MM.1S (cell line): Measurements from ENCODE around the gene SHISA6.

ENCODE experiments used
- DNase-seq: peaks from one replicate; pipeline ENCODE4 v3.0.0-alpha.2; 2015
- H2AFZ ChIP-seq: fragments of 300-600 bp; sonication (generic); 2 replicates; pipeline ENCODE4 v1.6.0; 2016; ENCODE audit warnings: antibody characterized with exemption, low read length
- H3F3A ChIP-seq: fragments of 300-600 bp; sonication (generic); 2 replicates; pipeline ENCODE4 v1.6.1; 2016; ENCODE audit warnings: mild to moderate bottlenecking, antibody characterized with exemption, low read length, moderate library complexity, mixed read lengths; ENCODE audit not compliant: insufficient read depth
- H3K27ac ChIP-seq: fragments of 300-600 bp; sonication (generic); 2 replicates; pipeline ENCODE4 v1.5.1; 2016; ENCODE audit warnings: mild to moderate bottlenecking, low read length
- H3K27me3 ChIP-seq: fragments of 300-600 bp; sonication (generic); replicated peaks from 2 replicates; pipeline ENCODE4 v1.6.0; 2016; ENCODE audit warnings: low read length; ENCODE audit not compliant: insufficient read depth
- H3K36me3 ChIP-seq: fragments of 300-600 bp; sonication (generic); replicated peaks from 2 replicates; pipeline ENCODE4 v1.6.1; 2016; ENCODE audit warnings: mild to moderate bottlenecking, low read length, mixed read lengths; ENCODE audit not compliant: insufficient read depth
- H3K4me1 ChIP-seq: fragments of 300-600 bp; sonication (generic); 2 replicates; pipeline ENCODE4 v1.6.1; 2016; ENCODE audit warnings: low read length, mixed read lengths
- H3K4me2 ChIP-seq: fragments of 300-600 bp; sonication (generic); 2 replicates; pipeline ENCODE4 v1.6.0; 2016; ENCODE audit warnings: low read depth, low read length
- H3K4me3 ChIP-seq: fragments of 300-600 bp; sonication (generic); 2 replicates; pipeline ENCODE4 v1.5.1; 2016; ENCODE audit warnings: low read length, mixed read lengths
- H3K79me2 ChIP-seq: fragments of 300-600 bp; sonication (generic); 2 replicates; pipeline ENCODE4 v1.6.1; 2016; ENCODE audit warnings: mixed run types, low read length, mixed read lengths
- H3K9ac ChIP-seq: fragments of 300-600 bp; sonication (generic); 2 replicates; pipeline ENCODE4 v1.6.1; 2016; ENCODE audit warnings: low read length, mixed read lengths
- H3K9me2 ChIP-seq: fragments of 300-600 bp; sonication (generic); replicated peaks from 2 replicates; pipeline ENCODE4 v1.6.1; 2016; ENCODE audit warnings: mild to moderate bottlenecking, low read length, mixed read lengths; ENCODE audit not compliant: insufficient read depth
- H3K9me3 ChIP-seq: fragments of 300-600 bp; sonication (generic); replicated peaks from 2 replicates; pipeline ENCODE4 v1.6.1; 2016; ENCODE audit warnings: mild to moderate bottlenecking, low read length, mixed read lengths; ENCODE audit not compliant: insufficient read depth
- H4K20me1 ChIP-seq: fragments of 300-600 bp; sonication (generic); 2 replicates; pipeline ENCODE4 v1.6.1; 2016; ENCODE audit warnings: mild to moderate bottlenecking, low read length, moderate library complexity, mixed read lengths; ENCODE audit not compliant: insufficient read depth
- EZH2 ChIP-seq: fragments of 300-600 bp; sonication (generic); optimal IDR thresholded peaks from 2 replicates; pipeline ENCODE3; 2017; ENCODE audit warnings: low read depth, mild to moderate bottlenecking, antibody characterized with exemption, low read length, mixed read lengths
- EZH2phosphoT487 ChIP-seq: fragments of 300-600 bp; sonication (generic); IDR thresholded peaks from 2 replicates; pipeline ENCODE4 v1.6.1; 2018; ENCODE audit warnings: antibody characterized with exemption, low read length
- TF ChIP-seq, protein P1 (sequence below): fragments of 300-600 bp; sonication (generic); IDR thresholded peaks from 2 replicates; pipeline ENCODE4 v1.5.1; 2016; ENCODE audit warnings: antibody characterized with exemption, low read length, mixed read lengths

SHISA6 gene

DNA sequence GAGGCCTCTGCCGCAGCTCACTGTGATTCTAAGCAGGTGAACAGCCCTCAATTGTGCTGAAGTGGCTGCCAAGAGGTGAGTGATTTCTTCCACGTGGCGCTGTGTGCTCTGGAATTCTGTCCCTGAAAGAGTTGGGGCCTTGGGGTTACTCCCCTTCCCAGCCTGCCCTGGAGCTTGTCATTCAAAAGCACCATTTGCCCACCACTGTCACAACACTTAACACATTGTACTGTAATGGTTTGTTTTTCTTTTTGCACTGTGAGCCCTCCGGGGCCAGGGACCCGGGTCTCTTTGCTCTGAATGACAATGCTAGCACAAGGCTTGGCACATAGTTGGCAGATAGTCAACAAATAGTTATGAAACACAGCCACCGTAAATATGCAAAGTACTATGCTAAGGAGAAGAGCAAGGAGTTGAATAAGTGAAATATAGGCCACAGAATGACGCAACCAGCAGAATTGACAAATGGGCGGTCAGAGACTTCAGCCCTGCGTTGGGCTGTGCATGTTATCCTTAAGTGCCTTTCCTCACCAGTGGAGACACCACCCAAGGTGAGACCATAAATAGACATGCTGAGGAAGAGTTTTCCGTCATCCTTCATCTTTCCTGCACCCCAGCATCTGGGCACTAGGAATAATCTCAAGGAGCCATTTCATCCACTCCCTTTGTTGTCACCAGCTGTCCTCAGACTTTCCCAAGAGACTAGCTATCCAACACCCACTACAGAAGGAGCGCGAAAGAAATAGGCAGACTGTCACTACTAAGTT, 245.3 kb downstream of the SHISA6 start:
- Histone ChIP-seq H3K27ac (no peak overlapping the region), H3K4me2 (no peak overlapping the region), H4K20me1 (no peaks in the 10 kb centered on the region), H3K27me3 (no peaks in the 10 kb centered on the region), H3K4me1 (no peaks in the 10 kb centered on the region), H3K4me3 (no peak overlapping the region), H3K9ac (no peak overlapping the region), H3K79me2 (no peaks in the 10 kb centered on the region), H3K9me2 (no peaks in the 10 kb centered on the region), H3K36me3 (no peaks in the 10 kb centered on the region), H3F3A (no peaks in the 10 kb centered on the region), H3K9me3 (no peaks in the 10 kb centered on the region), H2AFZ (no peak overlapping the region)
- no peak for TF ChIP-seq EZH2phosphoT487
- TF ChIP-seq, protein P1, sequence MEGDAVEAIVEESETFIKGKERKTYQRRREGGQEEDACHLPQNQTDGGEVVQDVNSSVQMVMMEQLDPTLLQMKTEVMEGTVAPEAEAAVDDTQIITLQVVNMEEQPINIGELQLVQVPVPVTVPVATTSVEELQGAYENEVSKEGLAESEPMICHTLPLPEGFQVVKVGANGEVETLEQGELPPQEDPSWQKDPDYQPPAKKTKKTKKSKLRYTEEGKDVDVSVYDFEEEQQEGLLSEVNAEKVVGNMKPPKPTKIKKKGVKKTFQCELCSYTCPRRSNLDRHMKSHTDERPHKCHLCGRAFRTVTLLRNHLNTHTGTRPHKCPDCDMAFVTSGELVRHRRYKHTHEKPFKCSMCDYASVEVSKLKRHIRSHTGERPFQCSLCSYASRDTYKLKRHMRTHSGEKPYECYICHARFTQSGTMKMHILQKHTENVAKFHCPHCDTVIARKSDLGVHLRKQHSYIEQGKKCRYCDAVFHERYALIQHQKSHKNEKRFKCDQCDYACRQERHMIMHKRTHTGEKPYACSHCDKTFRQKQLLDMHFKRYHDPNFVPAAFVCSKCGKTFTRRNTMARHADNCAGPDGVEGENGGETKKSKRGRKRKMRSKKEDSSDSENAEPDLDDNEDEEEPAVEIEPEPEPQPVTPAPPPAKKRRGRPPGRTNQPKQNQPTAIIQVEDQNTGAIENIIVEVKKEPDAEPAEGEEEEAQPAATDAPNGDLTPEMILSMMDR: no peak
- TF ChIP-seq EZH2: no peak
- no peak for DNase-seq

DNA sequence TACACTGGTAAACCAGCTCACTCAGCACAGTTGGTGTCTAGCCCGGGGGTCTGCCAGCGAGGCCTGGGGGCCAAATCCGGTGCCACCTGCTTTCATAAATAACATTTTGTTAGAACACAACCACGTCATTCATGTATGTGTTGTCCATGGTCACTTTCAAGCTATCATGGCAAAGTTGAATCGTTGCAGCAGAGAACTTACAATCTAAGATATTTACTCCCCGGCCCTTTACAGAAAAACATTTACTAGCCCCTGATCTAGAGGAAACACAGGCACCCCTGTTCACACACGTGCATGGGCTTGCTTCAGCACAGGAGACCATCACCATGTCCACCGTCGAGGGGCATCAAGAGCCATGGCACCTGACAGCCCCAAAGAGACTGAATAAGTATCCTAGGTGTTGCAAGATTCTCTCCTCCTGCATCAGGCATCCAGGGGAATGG, 245.9 kb downstream of the SHISA6 start:
- Histone ChIP-seq H2AFZ (no peak overlapping the region), H3F3A (no peaks in the 10 kb centered on the region)

DNA sequence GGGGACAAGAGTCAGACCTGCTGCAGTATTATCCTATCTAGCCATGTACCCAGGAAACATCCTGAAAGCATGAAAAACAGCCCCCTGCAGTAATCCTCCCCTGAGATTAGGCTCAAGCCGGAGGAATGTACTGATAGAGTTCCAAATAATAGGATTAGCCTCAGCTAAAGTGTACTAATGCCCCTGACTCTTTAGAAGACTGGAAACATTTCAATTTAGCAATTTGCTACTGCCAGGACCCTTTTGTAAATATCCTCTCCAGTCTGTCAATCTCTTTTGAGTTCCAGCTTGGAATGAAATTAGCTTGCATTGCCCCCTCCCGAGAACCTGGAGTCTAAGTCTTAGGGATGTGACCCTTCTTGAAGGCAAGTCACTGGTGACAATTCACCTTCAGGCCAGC, 246.5 kb downstream of the SHISA6 start:
- H2AFZ ChIP-seq: no peak overlapping the region
- no peaks in the 10 kb centered on the region for H3K27me3 ChIP-seq
- no peaks in the 10 kb centered on the region for H3K9me3 ChIP-seq
- H3K36me3 ChIP-seq: no peaks in the 10 kb centered on the region
- H3K9me2 ChIP-seq: no peaks in the 10 kb centered on the region
- H3K9ac ChIP-seq: no peak overlapping the region
- H3K27ac ChIP-seq: no peak overlapping the region
- no peak for DNase-seq
- no peaks in the 10 kb centered on the region for H3F3A ChIP-seq
- no peak overlapping the region for H3K4me2 ChIP-seq
- no peaks in the 10 kb centered on the region for H3K79me2 ChIP-seq
- TF ChIP-seq, protein P1: no peak
- TF ChIP-seq EZH2phosphoT487 (no peak), EZH2 (no peak)
- no peaks in the 10 kb centered on the region for H4K20me1 ChIP-seq
- H3K4me3 ChIP-seq: no peak overlapping the region
- H3K4me1 ChIP-seq: no peaks in the 10 kb centered on the region

More for the DNA sequence above, 245.9 kb downstream of the SHISA6 start:
- H3K9ac ChIP-seq: no peak overlapping the region
- H3K27ac ChIP-seq: no peak overlapping the region
- no peaks in the 10 kb centered on the region for H3K79me2 ChIP-seq
- no peaks in the 10 kb centered on the region for H3K9me3 ChIP-seq
- no peaks in the 10 kb centered on the region for H4K20me1 ChIP-seq
- no peak for DNase-seq
- no peak overlapping the region for H3K4me3 ChIP-seq
- no peaks in the 10 kb centered on the region for H3K27me3 ChIP-seq
- H3K4me2 ChIP-seq: no peak overlapping the region
- H3K9me2 ChIP-seq: no peaks in the 10 kb centered on the region
- no peaks in the 10 kb centered on the region for H3K4me1 ChIP-seq
- no peak for TF ChIP-seq EZH2
- no peak for TF ChIP-seq EZH2phosphoT487
- TF ChIP-seq, protein P1: no peak
- H3K36me3 ChIP-seq: no peaks in the 10 kb centered on the region
